IMR-90 (cell line): ENCODE results near the gene IL31RA. TPM values are rescaled to one million over a fixed set of nuclear protein-coding genes. Genes with fewer than 3 reads are reported as not detected.
"Not testable (repeated sequence)": the region's sequence is repeated elsewhere in the genome, so short reads cannot be mapped to it uniquely, and the experiment has no call there.

Source experiments
- ATAC-seq: fragments of 200-7000 bp; cut with Tn5 transposase; 2 replicates; pipeline ENCODE4 v1.9.1; 2020; ENCODE audit warnings: low read depth, mild to moderate bottlenecking, moderate library complexity
- BruUV-seq: library from RNA; stranded (reverse); fragments of 400-500 nt; replicated peaks from 2 replicates; lab custom pipeline; 2021; lab: Mats Ljungman, UMichigan
- CTCF ChIA-PET: fragments of 300-600 bp; formaldehyde crosslinking; extraction: SDS; loops from one replicate; lab custom pipeline; 2021; ENCODE audit warnings: antibody characterized with exemption; lab: Yijun Ruan, JAX
- POLR2A ChIA-PET: fragments of 300-600 bp; sonication (Branson Sonifier 250); formaldehyde crosslinking; loops from one replicate; lab custom pipeline; 2022; ENCODE audit warnings: antibody characterized with exemption; ENCODE audit not compliant: unreplicated experiment; lab: Charles Lee
- DNase-seq: peaks from one replicate; pipeline ENCODE4 v3.0.0; 2013
- H2AFZ ChIP-seq: replicated peaks from 2 replicates; pipeline ENCODE3; 2013; ENCODE audit warnings: low read length, mild to moderate bottlenecking; ENCODE audit not compliant: poor library complexity
- H2AK5ac ChIP-seq: 2 replicates; pipeline ENCODE4 v1.6.1; 2013; ENCODE audit warnings: low read depth, low read length, inconsistent platforms
- H2AK9ac ChIP-seq: replicated peaks from 2 replicates; pipeline ENCODE3; 2013; ENCODE audit warnings: mild to moderate bottlenecking, low read depth, low read length, moderate library complexity; ENCODE audit not compliant: poor library complexity
- H2BK120ac ChIP-seq: 2 replicates; pipeline ENCODE4 v1.6.1; 2013; ENCODE audit warnings: low read depth, low read length, inconsistent platforms
- H2BK15ac ChIP-seq: 3 replicates; pipeline ENCODE4 v1.6.1; 2013; ENCODE audit warnings: low read depth, low read length, inconsistent platforms
- H2BK20ac ChIP-seq: 2 replicates; pipeline ENCODE4 v1.6.1; 2013; ENCODE audit warnings: low read depth, mild to moderate bottlenecking, inconsistent platforms, low read length, moderate library complexity
- H2BK5ac ChIP-seq: 2 replicates; pipeline ENCODE4 v1.6.1; 2013; ENCODE audit warnings: mild to moderate bottlenecking, low read depth, low read length, inconsistent platforms; ENCODE audit not compliant: poor library complexity, severe bottlenecking
- H3K14ac ChIP-seq: replicated peaks from 2 replicates; pipeline ENCODE4 v1.6.1; 2013; ENCODE audit warnings: low read depth, low read length, inconsistent platforms
- H3K18ac ChIP-seq: 2 replicates; pipeline ENCODE4 v1.6.1; 2013; ENCODE audit warnings: low read depth, low read length, control low read depth
- H3K23ac ChIP-seq: 2 replicates; pipeline ENCODE4 v1.6.1; 2013; ENCODE audit warnings: low read depth, low read length, inconsistent platforms
- H3K27ac ChIP-seq: 2 replicates; pipeline ENCODE4 v1.5.1; 2013; ENCODE audit warnings: mild to moderate bottlenecking, control low read depth, low read length; ENCODE audit not compliant: insufficient read depth
- H3K27me3 ChIP-seq: 2 replicates; pipeline ENCODE4 v1.6.1; 2013; ENCODE audit warnings: low read length; ENCODE audit not compliant: control insufficient read depth, insufficient read depth
- H3K36me3 ChIP-seq: 2 replicates; pipeline ENCODE4 v1.6.1; 2013; ENCODE audit warnings: low read length, mixed read lengths; ENCODE audit not compliant: control insufficient read depth, insufficient read depth
- H3K4ac ChIP-seq: 2 replicates; pipeline ENCODE4 v1.6.1; 2013; ENCODE audit warnings: low read depth, low read length, inconsistent platforms
- H3K4me1 ChIP-seq: 2 replicates; pipeline ENCODE4 v1.6.1; 2013; ENCODE audit warnings: low read length, mixed read lengths; ENCODE audit not compliant: control insufficient read depth, insufficient read depth
- H3K4me2 ChIP-seq: 2 replicates; pipeline ENCODE4 v1.6.1; 2013; ENCODE audit warnings: low read depth, mild to moderate bottlenecking, control low read depth, low read length, moderate library complexity
- H3K4me3 ChIP-seq: 2 replicates; pipeline ENCODE4 v1.5.1; 2013; ENCODE audit warnings: low read depth, mild to moderate bottlenecking, control low read depth, low read length, moderate library complexity; ENCODE audit not compliant: insufficient read depth
- H3K56ac ChIP-seq: 2 replicates; pipeline ENCODE4 v1.6.1; 2013; ENCODE audit warnings: low read length, inconsistent platforms; ENCODE audit not compliant: insufficient read depth; ENCODE audit errors: extremely low read depth
- H3K79me1 ChIP-seq, 2 experiments: 2 replicates each; pipeline ENCODE4 v1.6.1; 2013; ENCODE audit warnings: low read length in 2 of 2, inconsistent platforms in 1 of 2, low read depth in 1 of 2
- H3K9ac ChIP-seq: 2 replicates; pipeline ENCODE4 v1.6.1; 2013; ENCODE audit warnings: low read depth, low read length, control low read depth
- H3K9me1 ChIP-seq: 2 replicates; pipeline ENCODE4 v1.6.1; 2013; ENCODE audit warnings: low read length, inconsistent platforms; ENCODE audit not compliant: insufficient read depth
- H3K9me3 ChIP-seq: 2 replicates; pipeline ENCODE4 v1.6.1; 2013; ENCODE audit warnings: low read length; ENCODE audit not compliant: control insufficient read depth, insufficient read depth
- H4K20me1 ChIP-seq: 2 replicates; pipeline ENCODE4 v1.6.1; 2013; ENCODE audit warnings: low read length, inconsistent platforms; ENCODE audit not compliant: insufficient read depth
- H4K5ac ChIP-seq: 2 replicates; pipeline ENCODE4 v1.6.1; 2013; ENCODE audit warnings: mild to moderate bottlenecking, low read depth, low read length, control low read depth
- H4K8ac ChIP-seq, 2 experiments: 2 replicates each; pipeline ENCODE4 v1.6.1; 2013; ENCODE audit warnings: low read depth in 2 of 2, low read length in 2 of 2, control low read depth in 1 of 2, inconsistent platforms in 1 of 2
- H4K91ac ChIP-seq: 2 replicates; pipeline ENCODE4 v1.6.1; 2013; ENCODE audit warnings: low read depth, low read length, inconsistent platforms; ENCODE audit not compliant: insufficient read depth
- ELK1 ChIP-seq: fragments of 150-350 bp; IDR thresholded peaks from 2 replicates; pipeline ENCODE4 v1.6.1; 2016; ENCODE audit warnings: low read depth, mild to moderate bottlenecking, low read length, moderate library complexity, borderline replicate concordance
- USF2 ChIP-seq: fragments of 150-350 bp; IDR thresholded peaks from 2 replicates; pipeline ENCODE4 v1.6.1; 2017; ENCODE audit warnings: mild to moderate bottlenecking, antibody characterized with exemption, low read length, low read depth
- WGBS, 2 experiments: methylation state at CpG; one replicate each; pipeline versions ENCODE4 v1.1.5 to v1.1.7; 2013; ENCODE audit warnings: missing lambda C conversion rate in 2 of 2; ENCODE audit not compliant: insufficient read length in 1 of 2; ENCODE audit errors: extremely low coverage in 2 of 2; 5-methylcytosine and 5-hydroxymethylcytosine counted together
- dilution Hi-C: fragments of 300-500 bp; cut with HindIII; formaldehyde crosslinking; loops from one replicate; pipeline ENCODE4 v1.14.3; 2018; ENCODE audit warnings: low sequenced_read_pairs; ENCODE audit not compliant: unreplicated experiment
- in situ Hi-C: fragments of 300-500 bp; cut with MboI; formaldehyde crosslinking; loops from 3 replicates; pipeline ENCODE4 v1.14.3; 2019; ENCODE audit warnings: low sequenced_read_pairs, inconsistent platforms, mixed read lengths
- intact Hi-C: fragments of 100-400 bp; cut with micrococcal nuclease; formaldehyde crosslinking; loops from 2 replicates; pipeline ENCODE4 v1.10.0; 2022
- polyA plus RNA-seq, 3 experiments: library from polyadenylated mRNA; depleted of rRNA; stranded (reverse); fragments of >200 nt; gene quantifications; 2 replicates each; pipeline ENCODE4 v1.2.3, GENCODE V29; 2012; ENCODE audit warnings: low replicate concordance in 1 of 3
- total RNA-seq: library from RNA; depleted of rRNA; stranded (reverse); fragments of >200 nt; gene quantifications from 2 replicates; pipeline ENCODE4 v1.2.3, GENCODE V29; 2012

IL31RA gene
- total and polyA plus RNA-seq, 2 of the 4 experiments (the other 2 are of a cell fraction): 0.39 to 0.90 TPM

- no peak for TF ChIP-seq ELK1
- no peak for TF ChIP-seq USF2
Observed at GRCh38 chr5:55850839-55851674, at the start of gene IL31RA (continued).

- CTCF ChIA-PET, H4K20me1 ChIP-seq, H3K36me3 ChIP-seq, dilution Hi-C loops, in situ Hi-C loops, H3K4me2 ChIP-seq, intact Hi-C loops, H4K8ac ChIP-seq, DNase-seq, ATAC-seq, H2BK20ac ChIP-seq, H3K79me1 ChIP-seq, H4K91ac ChIP-seq, H3K27ac ChIP-seq, H3K27me3 ChIP-seq, H2AK9ac ChIP-seq, H3K4me1 ChIP-seq, H2BK15ac ChIP-seq, H3K14ac ChIP-seq, H2BK120ac ChIP-seq, H3K18ac ChIP-seq, H3K4me3 ChIP-seq, H3K23ac ChIP-seq, H2AK5ac ChIP-seq, H3K9ac ChIP-seq, H3K4ac ChIP-seq, POLR2A ChIA-PET, H3K9me3 ChIP-seq, H3K56ac ChIP-seq, H4K5ac ChIP-seq, H2BK5ac ChIP-seq, BruUV-seq, H2AFZ ChIP-seq, H3K9me1 ChIP-seq: not testable (repeated sequence)
- 80% methylated on average over 1 of the region's 7 CpGs; no CpG with 5 or more reads in 1 of the 2 experiments for WGBS, 2 experiments
Observed at GRCh38 chr5:55808814-55809213, 42.3 kb upstream of the IL31RA start.

GRCh38 chr5:55815939-55816338 is 35.2 kb upstream of the IL31RA start:
- intact Hi-C loops, H3K79me1 ChIP-seq, dilution Hi-C loops, H3K56ac ChIP-seq, H2AFZ ChIP-seq, H3K9me3 ChIP-seq, H3K4me1 ChIP-seq, H3K4me2 ChIP-seq, POLR2A ChIA-PET, H2AK5ac ChIP-seq, H2BK5ac ChIP-seq, H2AK9ac ChIP-seq, H3K14ac ChIP-seq, H2BK15ac ChIP-seq, BruUV-seq, H3K4ac ChIP-seq, H3K23ac ChIP-seq, H3K27ac ChIP-seq, in situ Hi-C loops, H3K9ac ChIP-seq, H3K36me3 ChIP-seq, H4K5ac ChIP-seq, H3K18ac ChIP-seq, H4K91ac ChIP-seq, H3K27me3 ChIP-seq, H3K9me1 ChIP-seq, H4K8ac ChIP-seq, H4K20me1 ChIP-seq, H2BK20ac ChIP-seq, DNase-seq, H3K4me3 ChIP-seq: not testable (repeated sequence)
- WGBS, 2 experiments: no CpG with 5 or more reads among the region's 4 CpGs
- CTCF ChIA-PET: interaction anchor here (1.1 kb wide), 1 partner anchor 10 kb away, joined by 5 read pairs; no protein-coding TSS in a partner anchor
- peak; percentile 37; the same call in 1 of the 2 replicates for ATAC-seq
- peak overlapping the region; percentile 8; the same call in 1 of the 2 replicates for H2BK120ac ChIP-seq
